Parathyroid adenoma (tissue), 2 donors: ENCODE results near the gene PRPH2.
"Not testable (repeated sequence)": the region's sequence is repeated elsewhere in the genome, so short reads cannot be mapped to it uniquely, and the experiment has no call there.

Experiments used
- H2AFZ ChIP-seq: fragments of 300-600 bp; sonication (generic); one replicate; pipeline ENCODE4 v1.7.0; 2017; ENCODE audit warnings: antibody characterized with exemption, mild to moderate bottlenecking
- H3K27ac ChIP-seq: fragments of 300-600 bp; sonication (generic); one replicate; pipeline ENCODE4 v1.7.0; 2017
- H3K27me3 ChIP-seq: fragments of 300-600 bp; sonication (generic); one replicate; pipeline ENCODE4 v1.7.0; 2017; ENCODE audit warnings: low read length; ENCODE audit not compliant: control insufficient read depth, insufficient read depth
- H3K36me3 ChIP-seq: fragments of 300-600 bp; sonication (generic); one replicate; pipeline ENCODE4 v1.7.0; 2017; ENCODE audit warnings: low read length; ENCODE audit not compliant: control insufficient read depth, insufficient read depth
- H3K4me1 ChIP-seq: fragments of 300-600 bp; sonication (generic); one replicate; pipeline ENCODE4 v1.7.0; 2017; ENCODE audit warnings: control low read depth
- H3K4me2 ChIP-seq: fragments of 300-600 bp; sonication (generic); one replicate; pipeline ENCODE4 v1.7.0; 2017; ENCODE audit warnings: low read length
- H3K4me3 ChIP-seq: fragments of 300-600 bp; sonication (generic); one replicate; pipeline ENCODE4 v1.7.0; 2017; ENCODE audit warnings: low read depth, low read length
- H3K79me2 ChIP-seq: fragments of 300-600 bp; sonication (generic); one replicate; pipeline ENCODE4 v1.7.0; 2017; ENCODE audit warnings: control low read depth
- H3K9ac ChIP-seq: fragments of 300-600 bp; sonication (generic); one replicate; pipeline ENCODE4 v1.7.0; 2017; ENCODE audit warnings: mild to moderate bottlenecking
- H3K9me3 ChIP-seq: fragments of 300-600 bp; sonication (generic); one replicate; pipeline ENCODE4 v1.7.0; 2017; ENCODE audit warnings: low read length; ENCODE audit not compliant: control insufficient read depth
- TF ChIP-seq, protein P1 (sequence below): fragments of 300-600 bp; sonication (generic); IDR thresholded peaks from one replicate; pipeline ENCODE4 v1.7.0; 2017; ENCODE audit warnings: antibody characterized with exemption, mild to moderate bottlenecking
- donor health status: primary hyperparathyroidism.

Gene PRPH2

DNA sequence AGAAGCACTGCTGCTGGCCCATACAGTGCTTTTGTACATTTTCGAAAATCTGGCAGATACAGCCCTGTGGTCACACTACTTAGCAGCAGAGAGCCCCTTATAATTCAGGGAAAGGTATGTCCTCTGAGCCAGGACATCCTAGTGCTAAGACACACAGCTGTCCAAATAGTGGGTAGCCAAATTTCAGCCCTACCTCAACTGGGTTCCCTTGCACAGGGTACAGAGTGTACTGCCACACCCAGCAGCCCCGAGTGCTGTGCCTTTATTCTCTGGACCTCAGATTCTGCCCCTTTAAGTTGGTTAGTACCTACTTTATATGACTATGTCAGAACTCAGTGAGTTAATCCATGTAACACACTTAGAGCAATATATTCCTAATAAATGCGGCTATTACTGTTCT is 47.6 kb downstream of the PRPH2 start:
- no peak overlapping the region for H3K4me3 ChIP-seq
- no peaks in the 10 kb centered on the region for H3K36me3 ChIP-seq
- no peak overlapping the region for H3K4me2 ChIP-seq
- no peaks in the 10 kb centered on the region for H3K79me2 ChIP-seq
- H3K9ac ChIP-seq: no peak overlapping the region
- no peaks in the 10 kb centered on the region for H3K27me3 ChIP-seq
- no peaks in the 10 kb centered on the region for H3K4me1 ChIP-seq
- TF ChIP-seq, protein P1, sequence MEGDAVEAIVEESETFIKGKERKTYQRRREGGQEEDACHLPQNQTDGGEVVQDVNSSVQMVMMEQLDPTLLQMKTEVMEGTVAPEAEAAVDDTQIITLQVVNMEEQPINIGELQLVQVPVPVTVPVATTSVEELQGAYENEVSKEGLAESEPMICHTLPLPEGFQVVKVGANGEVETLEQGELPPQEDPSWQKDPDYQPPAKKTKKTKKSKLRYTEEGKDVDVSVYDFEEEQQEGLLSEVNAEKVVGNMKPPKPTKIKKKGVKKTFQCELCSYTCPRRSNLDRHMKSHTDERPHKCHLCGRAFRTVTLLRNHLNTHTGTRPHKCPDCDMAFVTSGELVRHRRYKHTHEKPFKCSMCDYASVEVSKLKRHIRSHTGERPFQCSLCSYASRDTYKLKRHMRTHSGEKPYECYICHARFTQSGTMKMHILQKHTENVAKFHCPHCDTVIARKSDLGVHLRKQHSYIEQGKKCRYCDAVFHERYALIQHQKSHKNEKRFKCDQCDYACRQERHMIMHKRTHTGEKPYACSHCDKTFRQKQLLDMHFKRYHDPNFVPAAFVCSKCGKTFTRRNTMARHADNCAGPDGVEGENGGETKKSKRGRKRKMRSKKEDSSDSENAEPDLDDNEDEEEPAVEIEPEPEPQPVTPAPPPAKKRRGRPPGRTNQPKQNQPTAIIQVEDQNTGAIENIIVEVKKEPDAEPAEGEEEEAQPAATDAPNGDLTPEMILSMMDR: no peak
- H3K9me3 ChIP-seq: no peaks in the 10 kb centered on the region
- no peak overlapping the region for H2AFZ ChIP-seq
- no peak overlapping the region for H3K27ac ChIP-seq

GRCh38 chr6:42674368-42674767 is 48.0 kb downstream of the PRPH2 start:
- not testable (repeated sequence) for H3K4me1 ChIP-seq, H2AFZ ChIP-seq, H3K79me2 ChIP-seq, H3K9me3 ChIP-seq, H3K27ac ChIP-seq, H3K27me3 ChIP-seq, H3K4me3 ChIP-seq, H3K9ac ChIP-seq, H3K36me3 ChIP-seq, H3K4me2 ChIP-seq

GRCh38 chr6:42664718-42665117 is 57.7 kb downstream of the PRPH2 start:
- Histone ChIP-seq H3K36me3 (no peaks in the 10 kb centered on the region), H3K79me2 (no peaks in the 10 kb centered on the region), H3K9me3 (no peaks in the 10 kb centered on the region), H3K27ac (no peak overlapping the region), H3K4me1 (no peaks in the 10 kb centered on the region), H2AFZ (no peak overlapping the region), H3K4me2 (no peak overlapping the region), H3K9ac (no peak overlapping the region), H3K4me3 (no peak overlapping the region), H3K27me3 (no peaks in the 10 kb centered on the region)
- TF ChIP-seq, protein P1: no peak

DNA sequence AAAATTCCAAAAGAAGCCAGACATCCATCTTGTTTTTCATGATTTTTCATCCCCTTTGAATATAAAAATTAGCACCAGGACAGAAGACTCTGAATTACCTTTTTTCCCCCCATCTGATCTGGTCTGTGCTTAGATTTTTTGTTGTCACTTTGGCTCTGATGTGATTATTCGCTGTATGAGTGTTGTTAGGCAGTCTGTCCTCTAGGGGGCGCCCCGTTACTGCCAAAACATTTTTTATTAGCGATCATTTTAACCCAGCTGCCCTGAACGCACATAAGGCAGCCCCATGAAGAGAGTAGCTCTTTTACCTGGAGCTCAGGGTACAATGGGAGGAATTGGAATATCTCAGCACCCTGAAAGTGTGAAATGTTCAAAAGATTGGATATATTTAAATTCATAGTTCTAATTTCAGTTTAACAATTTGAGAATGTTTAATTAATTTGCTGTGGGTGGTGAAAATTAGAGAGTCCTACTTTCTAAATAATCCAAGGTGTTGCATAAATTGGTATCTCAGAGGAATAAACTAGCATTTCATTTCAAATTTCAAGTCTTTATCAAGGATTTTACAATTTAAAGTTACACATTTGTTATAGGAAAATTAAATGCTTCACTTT is 60.8 kb downstream of the PRPH2 start:
- Histone ChIP-seq H3K27me3 (no peaks in the 10 kb centered on the region), H3K27ac (no peak overlapping the region), H3K4me3 (no peak overlapping the region), H3K4me2 (no peak overlapping the region), H3K9ac (no peak overlapping the region), H3K36me3 (no peaks in the 10 kb centered on the region), H2AFZ (no peak overlapping the region), H3K79me2 (no peaks in the 10 kb centered on the region), H3K4me1 (no peaks in the 10 kb centered on the region), H3K9me3 (no peaks in the 10 kb centered on the region)
- TF ChIP-seq, protein P1: peak; percentile 90

- H3K9me3 ChIP-seq: no peaks in the 10 kb centered on the region
- H3K27me3 ChIP-seq: no peaks in the 10 kb centered on the region
- H3K9ac ChIP-seq: no peak overlapping the region
- H3K27ac ChIP-seq: no peak overlapping the region
- TF ChIP-seq, protein P1: no peak
- no peak overlapping the region for H2AFZ ChIP-seq
- no peak overlapping the region for H3K4me2 ChIP-seq
- no peak overlapping the region for H3K4me3 ChIP-seq
- H3K4me1 ChIP-seq: no peaks in the 10 kb centered on the region
- no peaks in the 10 kb centered on the region for H3K36me3 ChIP-seq
- H3K79me2 ChIP-seq: no peaks in the 10 kb centered on the region
These were observed 62.6 kb downstream of the PRPH2 start for GRCh38 chr6:42659806-42660205.
